ENCODE measurements around the gene PTPRG. TPM values are rescaled to one million over a fixed set of nuclear protein-coding genes. Genes with fewer than 3 reads are reported as not detected.
"Not testable (repeated sequence)": the region's sequence is repeated elsewhere in the genome, so short reads cannot be mapped to it uniquely, and the experiment has no call there.

The PTPRG gene
- total RNA-seq, 1 experiment from 2014 or later = 69.3 TPM

- H3K27ac Mint-ChIP-seq = peak overlapping the region; percentile 85 to 97 (median 89); a peak in 6 of 7 replicates
- H3K27me3 Mint-ChIP-seq (ENCODE audit: low read depth) = no peaks in the 10 kb centered on the region
- H3K18ac ChIP-seq (ENCODE audit: insufficient read length, low read depth, low read length) = no peak overlapping the region
These were observed 135.9 kb downstream of the PTPRG start for GRCh38 chr3:61697301-61697700.

GRCh38 chr3:61698278-61699072 lies 137.1 kb downstream of the PTPRG start:
- peaks cover 30% of the 10 kb centered on the region; the same call in 1 of the 2 replicates for H3K79me2 ChIP-seq (ENCODE audit: insufficient read depth, low read length)
- not testable (repeated sequence) for H3K9me3 ChIP-seq (ENCODE audit: control insufficient read depth, low read depth, low read length); H3K4ac ChIP-seq (ENCODE audit: low read depth, low read length); H3K23me2 ChIP-seq (ENCODE audit: insufficient read length, low read depth, low read length, poor library complexity, severe bottlenecking); H3K27me3 ChIP-seq (ENCODE audit: insufficient read depth, low read length); H3K56ac ChIP-seq (ENCODE audit: insufficient read length, low read depth, low read length); H3K23ac ChIP-seq (ENCODE audit: insufficient read length, low read depth, low read length); H2BK20ac ChIP-seq (ENCODE audit: low read depth, low read length, poor library complexity, severe bottlenecking); H3K79me1 ChIP-seq (ENCODE audit: insufficient read depth, low read depth, low read length, poor library complexity, severe bottlenecking); H3K27me3 Mint-ChIP-seq (ENCODE audit: low read depth); H3K9ac ChIP-seq (ENCODE audit: extremely low read depth, insufficient read length, low read length); H4K91ac ChIP-seq (ENCODE audit: insufficient read length, low read depth, low read length); H2BK15ac ChIP-seq (ENCODE audit: low read depth, low read length); H4K5ac ChIP-seq (ENCODE audit: insufficient read length, low read depth, low read length); H3K18ac ChIP-seq (ENCODE audit: insufficient read length, low read depth, low read length); H4K8ac ChIP-seq (replicated peaks; ENCODE audit: insufficient read length, low read depth, low read length); H2BK5ac ChIP-seq (ENCODE audit: insufficient read length, low read length); H2BK120ac ChIP-seq (ENCODE audit: low read depth, low read length, poor library complexity, severe bottlenecking); H3K9me3 Mint-ChIP-seq; H4K20me1 ChIP-seq (ENCODE audit: control insufficient read depth, insufficient read depth, insufficient read length); H3K4me3 Mint-ChIP-seq; DNase-seq; H3K14ac ChIP-seq (ENCODE audit: insufficient read depth, low read length); H3K4me2 ChIP-seq (ENCODE audit: insufficient read depth, insufficient read length, low read length); H3T11ph ChIP-seq (ENCODE audit: low read length); H2AFZ ChIP-seq (ENCODE audit: low read length); H3K36me3 Mint-ChIP-seq (ENCODE audit: insufficient read depth in 1 of 3, low read depth in 3 of 3)
- peaks cover 19% of the 10 kb centered on the region for H3K4me1 ChIP-seq (ENCODE audit: insufficient read depth, low read length)
- WGBS (ENCODE audit: extremely low coverage, insufficient read length, low lambda C conversion rate) = no CpG with 5 or more reads among the region's 3 CpGs
- peak overlapping the region; percentile 43 for H2AK5ac ChIP-seq (ENCODE audit: insufficient read length, low read length)
- H3K4me1 Mint-ChIP-seq = peaks cover 80 to 82% of the 10 kb centered on the region in 2 experiments
- H2BK12ac ChIP-seq (ENCODE audit: insufficient read length, low read depth, low read length) = peak overlapping the region; percentile 87
- H3K27ac ChIP-seq (ENCODE audit: insufficient read length, low read depth, low read length) = peak overlapping the region; percentile 53
- peak overlapping the region; percentile 21 to 98 (median 93); a peak in 6 of 7 replicates for H3K27ac Mint-ChIP-seq

More at GRCh38 chr3:61697301-61697700, 135.9 kb downstream of the PTPRG start:
- Mint-ChIP-seq H3K36me3 (ENCODE audit: insufficient read depth in 1 of 3, low read depth in 3 of 3) (peaks cover 0 to 4% (median 2%) of the 10 kb centered on the region in 3 experiments; a peak in 3 of 7 replicates), H3K9me3 (no peaks in the 10 kb centered on the region), H3K4me1 (peaks cover 77 to 79% of the 10 kb centered on the region in 2 experiments), H3K4me3 (no peak overlapping the region; a peak in 1 of 5 replicates)
- Histone ChIP-seq H2AK5ac (ENCODE audit: insufficient read length, low read length) (no peak overlapping the region), H3T11ph (ENCODE audit: low read length) (no peak overlapping the region), H2BK20ac (ENCODE audit: low read depth, low read length, poor library complexity, severe bottlenecking) (no peak overlapping the region), H3K27ac (ENCODE audit: insufficient read length, low read depth, low read length) (peak overlapping the region; percentile 48), H3K79me2 (ENCODE audit: insufficient read depth, low read length) (peaks cover 28% of the 10 kb centered on the region; the same call in 1 of the 2 replicates), H4K8ac (replicated peaks; ENCODE audit: insufficient read length, low read depth, low read length) (no peak overlapping the region), H3K27me3 (ENCODE audit: insufficient read depth, low read length) (no peaks in the 10 kb centered on the region), H3K9me3 (ENCODE audit: control insufficient read depth, low read depth, low read length) (no peaks in the 10 kb centered on the region), H3K23me2 (ENCODE audit: insufficient read length, low read depth, low read length, poor library complexity, severe bottlenecking) (no peaks in the 10 kb centered on the region), H3K14ac (ENCODE audit: insufficient read depth, low read length) (no peak overlapping the region), H2BK12ac (ENCODE audit: insufficient read length, low read depth, low read length) (no peak overlapping the region), H4K20me1 (ENCODE audit: control insufficient read depth, insufficient read depth, insufficient read length) (no peaks in the 10 kb centered on the region), H4K5ac (ENCODE audit: insufficient read length, low read depth, low read length) (no peak overlapping the region), H3K4me1 (ENCODE audit: insufficient read depth, low read length) (peaks cover 16% of the 10 kb centered on the region), H2BK5ac (ENCODE audit: insufficient read length, low read length) (no peak overlapping the region), H3K4me2 (ENCODE audit: insufficient read depth, insufficient read length, low read length) (no peak overlapping the region), H4K91ac (ENCODE audit: insufficient read length, low read depth, low read length) (no peak overlapping the region), H3K23ac (ENCODE audit: insufficient read length, low read depth, low read length) (no peak overlapping the region), H2AFZ (ENCODE audit: low read length) (no peak overlapping the region), H3K56ac (ENCODE audit: insufficient read length, low read depth, low read length) (no peak overlapping the region), H2BK15ac (ENCODE audit: low read depth, low read length) (no peak overlapping the region), H3K79me1 (ENCODE audit: insufficient read depth, low read depth, low read length, poor library complexity, severe bottlenecking) (no peaks in the 10 kb centered on the region), H2BK120ac (ENCODE audit: low read depth, low read length, poor library complexity, severe bottlenecking) (no peak overlapping the region), H3K4ac (ENCODE audit: low read depth, low read length) (no peak overlapping the region), H3K9ac (ENCODE audit: extremely low read depth, insufficient read length, low read length) (no peak overlapping the region)
- DNase-seq = no peak
- no CpG with 5 or more reads among the region's 2 CpGs for WGBS (ENCODE audit: extremely low coverage, insufficient read length, low lambda C conversion rate)
- TF ChIP-seq CTCF (conservative IDR thresholded peaks at IDR 0.05) = no peak
